Subcutaneous adipose tissue (tissue), 4 donors: ENCODE data around the gene EML5. TPM values are rescaled to one million over a fixed set of nuclear protein-coding genes. Genes with fewer than 3 reads are reported as not detected.

Experiments
- CTCF ChIP-seq: fragments of 450-650 bp; IDR thresholded peaks from one replicate; pipeline ENCODE4 v1.5.1; 2016; ENCODE audit warnings: low read depth, mild to moderate bottlenecking, control low read depth, antibody characterized with exemption, moderate library complexity
- total RNA-seq, 4 donors: library from RNA; depleted of rRNA; stranded (reverse); fragments of >200 nt; gene quantifications; one replicate each; pipeline ENCODE4 v1.1.0, GENCODE V29; 2016

Gene EML5
- total RNA-seq, 4 donors from 2014 or later = 0.19 to 1.1 (median 0.33) TPM

GRCh38 chr14:88639221-88639620 lies 153.5 kb downstream of the EML5 start:
- TF ChIP-seq CTCF = no peak

GRCh38 chr14:88632512-88632911 lies 160.2 kb downstream of the EML5 start:
- TF ChIP-seq CTCF = no peak

- TF ChIP-seq CTCF = no peak
Observed at GRCh38 chr14:88631091-88631490, 161.7 kb downstream of the EML5 start.

- no peak for TF ChIP-seq CTCF
Observed at GRCh38 chr14:88630565-88630964, 162.2 kb downstream of the EML5 start.

GRCh38 chr14:88628462-88628861 lies 164.3 kb downstream of the EML5 start:
- no peak for TF ChIP-seq CTCF

GRCh38 chr14:88628033-88628432 lies 164.7 kb downstream of the EML5 start:
- TF ChIP-seq CTCF = no peak

GRCh38 chr14:88625671-88626070 lies 167.1 kb downstream of the EML5 start:
- no peak for TF ChIP-seq CTCF
